GM12801 (cell line): Measurements from ENCODE around the gene GTF2H1.

Source experiments
- TF ChIP-seq, protein P1 (sequence below): IDR thresholded peaks from one replicate; pipeline ENCODE4 v1.5.1; 2011; ENCODE audit warnings: control low read depth; ENCODE audit not compliant: insufficient read length; ENCODE audit errors: extremely low read depth

GTF2H1 gene

DNA sequence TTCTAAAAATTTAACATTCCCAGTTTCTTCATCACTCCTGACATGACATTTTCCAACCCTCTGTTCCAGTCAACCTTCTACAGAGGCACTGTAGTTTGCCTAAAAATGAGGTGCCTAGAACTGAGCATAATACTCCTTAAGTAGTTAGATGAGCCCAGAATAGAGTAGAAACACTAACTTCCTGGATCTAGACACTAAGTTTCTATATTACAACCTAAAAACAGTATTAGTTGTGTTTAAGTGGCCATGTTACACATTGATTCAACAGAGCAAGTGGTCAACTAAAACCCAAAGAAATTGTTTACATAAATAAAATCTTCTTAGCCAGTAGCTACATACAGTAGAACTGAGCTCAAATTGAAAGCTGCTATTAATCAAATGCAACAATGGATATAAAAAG, 1.8 kb upstream of the GTF2H1 start:
- TF ChIP-seq, protein P1, sequence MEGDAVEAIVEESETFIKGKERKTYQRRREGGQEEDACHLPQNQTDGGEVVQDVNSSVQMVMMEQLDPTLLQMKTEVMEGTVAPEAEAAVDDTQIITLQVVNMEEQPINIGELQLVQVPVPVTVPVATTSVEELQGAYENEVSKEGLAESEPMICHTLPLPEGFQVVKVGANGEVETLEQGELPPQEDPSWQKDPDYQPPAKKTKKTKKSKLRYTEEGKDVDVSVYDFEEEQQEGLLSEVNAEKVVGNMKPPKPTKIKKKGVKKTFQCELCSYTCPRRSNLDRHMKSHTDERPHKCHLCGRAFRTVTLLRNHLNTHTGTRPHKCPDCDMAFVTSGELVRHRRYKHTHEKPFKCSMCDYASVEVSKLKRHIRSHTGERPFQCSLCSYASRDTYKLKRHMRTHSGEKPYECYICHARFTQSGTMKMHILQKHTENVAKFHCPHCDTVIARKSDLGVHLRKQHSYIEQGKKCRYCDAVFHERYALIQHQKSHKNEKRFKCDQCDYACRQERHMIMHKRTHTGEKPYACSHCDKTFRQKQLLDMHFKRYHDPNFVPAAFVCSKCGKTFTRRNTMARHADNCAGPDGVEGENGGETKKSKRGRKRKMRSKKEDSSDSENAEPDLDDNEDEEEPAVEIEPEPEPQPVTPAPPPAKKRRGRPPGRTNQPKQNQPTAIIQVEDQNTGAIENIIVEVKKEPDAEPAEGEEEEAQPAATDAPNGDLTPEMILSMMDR = no peak

DNA sequence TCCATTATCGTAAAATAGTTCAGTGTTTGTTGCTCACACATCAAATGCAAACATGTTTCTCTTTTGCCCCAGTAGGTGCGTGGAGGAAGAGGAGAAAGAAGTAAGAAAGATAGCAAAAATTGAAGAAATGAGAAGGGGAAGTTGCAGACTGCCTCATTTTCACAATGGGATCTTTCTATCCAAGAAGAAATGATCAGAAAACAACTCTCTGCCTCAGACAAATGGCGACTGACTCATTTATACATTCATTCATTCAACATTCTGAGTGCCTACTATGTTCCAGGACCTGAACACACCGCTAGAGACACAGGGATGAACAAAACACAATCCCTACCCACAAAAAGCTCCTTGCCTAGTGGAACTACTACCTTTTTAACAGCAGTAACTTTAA, 794 bp upstream of the GTF2H1 start:
- TF ChIP-seq, protein P1 = no peak

DNA sequence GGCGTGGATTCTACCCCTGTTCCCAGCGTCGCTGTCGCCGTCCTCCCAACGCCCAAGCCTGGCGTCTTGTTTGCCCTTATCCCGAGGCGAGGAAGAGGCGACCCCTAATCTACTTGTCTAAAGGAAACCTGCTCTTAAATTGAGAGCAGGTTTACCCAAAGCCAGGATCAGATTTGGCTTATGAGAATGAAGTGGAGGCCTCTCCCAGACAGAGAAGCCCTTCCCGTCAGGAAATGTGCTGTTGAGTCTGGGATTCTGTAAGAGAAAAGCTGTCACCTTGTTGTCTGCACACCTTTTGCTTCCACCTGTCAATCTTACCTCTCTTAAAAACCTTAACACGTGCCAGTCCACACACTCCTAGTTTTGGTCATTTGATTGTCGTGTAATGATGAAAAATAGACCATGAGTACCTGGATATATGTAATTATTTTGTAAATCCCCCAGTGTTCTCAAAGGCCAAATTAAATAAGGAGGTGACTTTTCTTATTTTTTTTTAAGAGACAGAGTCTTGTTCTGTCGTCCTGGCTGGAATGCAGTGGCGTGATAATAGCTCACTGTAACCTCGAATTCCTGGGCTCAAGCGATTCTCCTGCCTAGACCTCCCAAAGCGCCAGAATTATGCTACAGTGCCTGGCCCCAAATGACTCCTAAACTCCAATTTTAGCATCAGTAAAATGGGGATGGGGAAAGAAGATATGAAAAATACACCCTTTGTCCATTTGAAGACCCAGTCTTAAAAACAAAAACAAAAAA, 627 bp downstream of the GTF2H1 start:
- TF ChIP-seq, protein P1 = no peak

DNA sequence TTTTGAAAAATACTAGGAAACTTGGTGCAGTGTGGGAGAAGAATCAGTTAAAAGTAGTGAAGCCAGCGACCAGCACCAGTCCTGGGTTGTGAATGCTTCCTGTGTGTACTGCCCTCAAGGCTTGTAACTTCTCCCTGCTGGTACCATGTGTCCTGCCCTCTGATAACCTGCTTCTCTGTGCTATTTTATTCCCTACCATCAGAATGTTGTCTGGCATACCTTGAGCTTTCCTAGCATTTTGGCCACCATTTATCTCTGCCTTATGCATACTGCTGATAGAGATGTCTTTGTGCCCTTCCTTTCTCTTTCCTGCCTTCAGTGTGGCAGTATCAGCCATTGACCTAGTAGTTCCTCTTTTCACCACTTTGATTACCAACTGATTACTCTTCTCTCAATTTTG, 2.0 kb downstream of the GTF2H1 start:
- TF ChIP-seq, protein P1 = no peak

DNA sequence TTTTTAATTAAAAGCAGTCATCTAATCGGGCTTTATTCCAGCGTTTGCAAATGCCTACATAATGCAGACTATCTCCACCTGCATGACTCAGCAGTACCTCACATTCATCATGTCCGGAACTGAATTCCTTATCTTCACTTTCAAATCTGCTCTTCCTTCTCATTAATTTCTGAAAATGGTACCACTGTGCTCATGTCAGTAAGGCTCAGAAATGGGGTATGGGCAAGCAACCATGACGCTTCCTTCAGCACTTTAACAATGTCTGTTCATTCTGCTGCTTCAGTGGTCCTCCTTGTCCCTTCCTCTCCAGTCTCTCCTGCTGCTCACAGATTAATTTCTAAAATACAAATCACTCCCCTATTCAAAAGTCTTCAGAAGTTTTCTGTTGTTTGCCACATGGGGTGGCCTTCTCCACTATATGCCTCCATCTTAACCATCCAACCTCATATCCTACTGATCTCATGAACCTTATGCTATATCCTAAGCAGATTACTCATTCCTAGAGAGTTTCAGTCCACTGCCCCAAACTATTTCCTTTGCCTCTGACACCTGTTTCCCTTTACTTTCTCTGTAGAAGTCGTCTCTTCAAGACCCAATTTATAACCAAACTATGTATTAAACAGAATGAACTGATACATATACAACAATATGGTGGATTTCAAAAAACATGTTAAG, 7.0 kb downstream of the GTF2H1 start:
- TF ChIP-seq, protein P1 = no peak

DNA sequence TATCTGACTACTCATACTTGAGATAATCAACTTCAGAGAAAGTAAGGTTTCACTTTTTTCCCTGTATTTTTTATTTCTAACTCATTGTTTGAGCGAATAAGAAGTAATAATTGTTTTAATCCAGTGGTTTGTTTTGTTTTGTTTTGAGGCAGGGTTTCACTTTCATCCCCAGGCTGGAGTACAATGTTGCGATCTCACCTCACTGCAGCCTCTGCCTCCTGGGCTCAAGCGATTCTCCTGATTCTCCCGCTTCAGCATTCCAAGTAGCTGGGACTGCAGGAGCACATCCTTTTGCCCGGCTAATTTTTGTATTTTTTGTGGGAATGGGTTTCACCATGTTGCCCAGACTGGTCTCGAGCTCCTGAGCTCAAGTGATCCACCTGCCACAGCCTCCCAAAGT, 8.6 kb downstream of the GTF2H1 start:
- TF ChIP-seq, protein P1 = no peak

DNA sequence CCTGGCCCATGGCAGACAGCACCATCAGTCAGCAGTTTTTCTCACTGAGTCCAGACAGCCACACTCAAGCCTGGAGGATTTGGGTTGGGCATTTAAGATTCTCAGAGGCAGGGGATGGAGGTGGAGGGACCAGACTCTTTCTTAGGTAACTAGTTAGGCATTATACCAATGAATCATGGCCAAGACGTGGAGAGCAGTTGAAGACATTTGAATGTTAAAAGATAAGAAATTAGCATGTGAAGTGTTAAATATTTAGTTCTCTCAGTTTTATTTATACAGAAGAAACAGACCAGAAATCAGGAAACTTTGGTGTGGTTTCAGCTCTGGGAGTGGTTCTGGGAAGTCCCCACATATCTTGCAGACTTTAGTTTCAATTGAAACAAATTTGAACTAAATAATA, 9.9 kb downstream of the GTF2H1 start:
- TF ChIP-seq, protein P1 = no peak
